ENCODE measurements around the gene TET1. TPM values are rescaled to one million over a fixed set of nuclear protein-coding genes. Genes with fewer than 3 reads are reported as not detected.

Gene TET1
- total and polyA plus RNA-seq, 2 of the 13 experiments (the other 11 are each of a cell fraction or from before 2014, with no cell fraction given), result 6.9 to 7.3 TPM

GRCh38 chr10:68600041-68600778 lies 40.1 kb downstream of the TET1 start (continued):
- TF ChIP-seq ZNF737 (CRISPR knock-in tag; IDR thresholded peaks at IDR 0.05; ENCODE audit: borderline replicate concordance), result no peak
- no peak for TF ChIP-seq NFAT5 (CRISPR knock-in tag; IDR thresholded peaks at IDR 0.05)
- peak in 1 of 2 experiments; percentile 12; a peak in 1 of 4 replicates for TF ChIP-seq REST (IDR thresholded peaks at IDR 0.05; ENCODE audit: borderline replicate concordance in 1 of 2, low read depth in 1 of 2, low read length in 2 of 2)
- TF ChIP-seq ZNF235 (CRISPR knock-in tag; IDR thresholded peaks at IDR 0.05; ENCODE audit: borderline replicate concordance), result no peak
- peak; percentile 46; the same call in 1 of the 2 replicates for TF ChIP-seq ZNF564 (CRISPR knock-in tag; IDR thresholded peaks at IDR 0.05)
- TF ChIP-seq SP1 (IDR thresholded peaks at IDR 0.05), result no peak
- TF ChIP-seq SP1 (CRISPR knock-in tag; IDR thresholded peaks at IDR 0.05), result 0 out of 2 replicates have a peak, but pooled peaks have one; percentile 23
- TF ChIP-seq TRAFD1 (CRISPR knock-in tag; IDR thresholded peaks at IDR 0.05; ENCODE audit: borderline replicate concordance), result no peak
- TF ChIP-seq DNMT1 (CRISPR knock-in tag; IDR thresholded peaks at IDR 0.05), result no peak
- TF ChIP-seq MLXIP (CRISPR knock-in tag; IDR thresholded peaks at IDR 0.05; ENCODE audit: borderline replicate concordance), result no peak
- no peak for TF ChIP-seq ZNF296 (CRISPR knock-in tag; conservative IDR thresholded peaks at IDR 0.05)
- peak; percentile 40; the same call in 1 of the 2 replicates for TF ChIP-seq ZFP1 (CRISPR knock-in tag; IDR thresholded peaks at IDR 0.05)
- TF ChIP-seq ZNF562 (CRISPR knock-in tag; IDR thresholded peaks at IDR 0.05; ENCODE audit: borderline replicate concordance), result no peak
- TF ChIP-seq ZNF782 (CRISPR knock-in tag; IDR thresholded peaks at IDR 0.05; ENCODE audit: borderline replicate concordance), result peak; percentile 66; the same call in 1 of the 2 replicates
- peak; percentile 80; the same call in 1 of the 2 replicates for TF ChIP-seq DMAP1 (CRISPR knock-in tag; IDR thresholded peaks at IDR 0.05)

Data from HepG2 (cell line).